Peyer's patch (tissue), 4 donors: ENCODE measurements around the gene WDR7. TPM values are rescaled to one million over a fixed set of nuclear protein-coding genes. Genes with fewer than 3 reads are reported as not detected.

Experiments used
- DNase-seq, 3 donors: peaks; one replicate each; pipeline ENCODE4 v3.0.0-alpha.2; 2017 to 2019
- H3K27ac ChIP-seq, 4 donors: fragments of 200-600 bp; sonication (generic); one replicate each; pipeline ENCODE4 v1.5.1; 2016 to 2019
- H3K27me3 ChIP-seq, 2 donors: fragments of 200-600 bp; sonication (generic); one replicate each; pipeline ENCODE4 v1.5.1; 2019
- H3K36me3 ChIP-seq, 3 donors: fragments of 200-600 bp; sonication (generic); one replicate each; pipeline ENCODE4 v1.5.1; 2016 to 2019
- H3K4me1 ChIP-seq, 4 donors: fragments of 200-600 bp; sonication (generic); one replicate each; pipeline ENCODE4 v1.5.1; 2016 to 2019
- H3K4me3 ChIP-seq, 4 donors: fragments of 200-600 bp; sonication (generic); 1 replicate in 3 of 4; 2 replicates in 1 of 4; pipeline ENCODE4 v1.5.1; 2016 to 2019; ENCODE audit warnings: mild to moderate bottlenecking in 1 of 4
- H3K9me3 ChIP-seq, 4 donors: fragments of 200-600 bp; sonication (generic); one replicate each; pipeline ENCODE4 v1.5.1; 2016 to 2019; ENCODE audit warnings: mild to moderate bottlenecking in 1 of 4
- CTCF ChIP-seq, 6 experiments: fragments of 450-650 bp in 4 of 6; fragments of 200-600 bp in 2 of 6; sonication (generic) in 1 of 6; IDR thresholded peaks; one replicate each; pipeline ENCODE4 v1.5.1; 2017 to 2019; ENCODE audit warnings: antibody characterized with exemption in 6 of 6, mild to moderate bottlenecking in 3 of 6, moderate library complexity in 1 of 6
- POLR2A ChIP-seq, 2 donors: fragments of 450-650 bp; IDR thresholded peaks; one replicate each; pipeline ENCODE4 v1.5.1; 2017; ENCODE audit warnings: antibody characterized with exemption in 2 of 2, mild to moderate bottlenecking in 2 of 2, moderate library complexity in 2 of 2
- total RNA-seq, 4 donors: library from RNA; depleted of rRNA; stranded (reverse); fragments of >200 nt; gene quantifications; one replicate each; pipeline ENCODE4 v1.1.0, GENCODE V29; 2016

Gene WDR7
- total RNA-seq, 4 donors from 2014 or later: 28.0 to 60.2 (median 34.4) TPM

DNA sequence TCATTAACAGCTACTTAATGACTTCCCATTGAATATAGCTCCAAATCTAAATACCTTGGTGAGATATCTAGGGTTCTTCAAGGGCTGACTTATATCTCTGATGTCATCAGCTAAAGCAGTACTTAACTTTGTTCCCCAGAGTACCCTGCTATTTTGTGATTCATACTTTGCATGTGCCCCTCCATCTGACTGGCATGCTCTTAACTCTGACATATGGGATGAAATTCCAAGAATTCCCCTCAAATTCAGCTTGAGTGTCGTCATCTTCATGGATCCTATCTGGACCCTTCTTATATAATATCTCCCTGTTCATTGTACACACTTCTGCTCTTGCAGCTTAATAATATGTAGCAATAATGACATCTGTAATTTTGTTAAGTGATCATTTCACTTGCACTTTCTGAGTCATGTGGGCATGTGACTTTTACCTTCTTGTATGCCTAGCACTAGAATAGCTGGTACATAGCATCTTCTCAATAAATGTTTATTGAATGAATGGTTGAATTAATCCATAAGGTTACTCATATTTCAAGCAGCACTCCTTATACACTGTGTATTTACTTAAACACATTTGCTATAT lies 172.9 kb downstream of the WDR7 start:
- no peaks in the 10 kb centered on the region for H3K27me3 ChIP-seq
- no peak for TF ChIP-seq CTCF (IDR thresholded peaks at IDR 0.05)
- no peak for TF ChIP-seq POLR2A (IDR thresholded peaks at IDR 0.05)
- H3K9me3 ChIP-seq: no peaks in the 10 kb centered on the region
- no peak overlapping the region for H3K27ac ChIP-seq
- no peaks in the 10 kb centered on the region for H3K4me1 ChIP-seq
- H3K36me3 ChIP-seq: no peaks in the 10 kb centered on the region
- DNase-seq: no peak
- no peak overlapping the region for H3K4me3 ChIP-seq

DNA sequence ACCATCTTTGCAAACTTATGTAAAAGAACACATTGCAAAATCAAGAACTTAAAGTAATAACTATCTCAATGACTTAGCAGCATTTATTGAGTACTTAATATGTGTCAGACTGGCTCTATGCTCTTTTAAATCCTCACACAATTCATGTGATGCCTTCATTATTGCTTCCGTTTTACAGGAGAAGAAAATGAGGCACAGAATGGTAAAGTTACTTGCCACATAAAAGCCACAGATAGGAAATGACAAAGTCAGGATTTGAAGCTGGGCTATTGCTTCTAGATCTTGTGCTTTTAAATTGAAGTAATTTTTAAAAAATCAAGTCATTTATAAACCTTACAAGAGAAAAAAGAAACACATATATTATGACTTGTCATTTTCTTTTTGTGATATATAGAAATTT lies 174.2 kb downstream of the WDR7 start:
- no peak for TF ChIP-seq CTCF (IDR thresholded peaks at IDR 0.05)
- no peak for TF ChIP-seq POLR2A (IDR thresholded peaks at IDR 0.05)
- H3K27ac ChIP-seq: no peak overlapping the region
- no peaks in the 10 kb centered on the region for H3K4me1 ChIP-seq
- H3K27me3 ChIP-seq: no peaks in the 10 kb centered on the region
- DNase-seq: no peak
- H3K9me3 ChIP-seq: no peaks in the 10 kb centered on the region
- H3K4me3 ChIP-seq: no peak overlapping the region
- H3K36me3 ChIP-seq: no peaks in the 10 kb centered on the region

- H3K4me3 ChIP-seq: no peak overlapping the region
- no peaks in the 10 kb centered on the region for H3K9me3 ChIP-seq
- H3K27ac ChIP-seq: no peak overlapping the region
- TF ChIP-seq CTCF (IDR thresholded peaks at IDR 0.05) (no peak), POLR2A (IDR thresholded peaks at IDR 0.05) (no peak)
- no peaks in the 10 kb centered on the region for H3K4me1 ChIP-seq
- no peaks in the 10 kb centered on the region for H3K27me3 ChIP-seq
- no peak for DNase-seq
- no peaks in the 10 kb centered on the region for H3K36me3 ChIP-seq
These were observed 174.7 kb downstream of the WDR7 start for GRCh38 chr18:56825878-56826277.

DNA sequence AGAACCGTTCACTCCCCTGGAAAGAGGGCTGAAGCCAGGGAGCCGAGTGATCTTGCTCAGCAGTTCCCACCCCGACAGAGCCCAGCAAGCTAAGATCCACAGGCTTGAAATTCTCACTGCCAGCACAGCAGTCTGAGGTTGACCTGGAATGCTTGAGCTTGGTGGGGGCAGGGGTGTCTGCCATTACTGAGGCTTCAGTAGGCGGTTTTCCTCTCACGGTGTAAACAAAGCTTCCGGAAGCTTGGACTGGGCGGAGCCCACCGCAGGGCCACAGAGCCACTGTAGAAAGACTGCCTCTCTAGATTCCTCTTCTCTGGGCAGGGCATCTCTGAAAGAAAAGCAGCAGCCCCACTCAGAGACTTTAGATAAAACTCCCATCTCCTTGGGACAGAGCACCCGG lies 180.8 kb downstream of the WDR7 start:
- Histone ChIP-seq H3K4me1 (no peaks in the 10 kb centered on the region), H3K4me3 (no peak overlapping the region), H3K27ac (no peak overlapping the region), H3K36me3 (no peaks in the 10 kb centered on the region), H3K9me3 (no peaks in the 10 kb centered on the region), H3K27me3 (no peaks in the 10 kb centered on the region)
- DNase-seq: no peak
- TF ChIP-seq CTCF (IDR thresholded peaks at IDR 0.05) (no peak), POLR2A (IDR thresholded peaks at IDR 0.05) (no peak)

- Histone ChIP-seq H3K36me3 (no peaks in the 10 kb centered on the region), H3K4me1 (no peaks in the 10 kb centered on the region), H3K9me3 (no peaks in the 10 kb centered on the region), H3K27ac (no peak overlapping the region), H3K4me3 (no peak overlapping the region), H3K27me3 (no peaks in the 10 kb centered on the region)
- no peak for DNase-seq
- TF ChIP-seq CTCF (IDR thresholded peaks at IDR 0.05) (no peak), POLR2A (IDR thresholded peaks at IDR 0.05) (no peak)
These were observed 184.2 kb downstream of the WDR7 start for GRCh38 chr18:56835331-56835730.

GRCh38 chr18:56836173-56836572 lies 185.0 kb downstream of the WDR7 start:
- Histone ChIP-seq H3K4me1 (no peaks in the 10 kb centered on the region), H3K27ac (no peak overlapping the region), H3K36me3 (no peaks in the 10 kb centered on the region), H3K27me3 (no peaks in the 10 kb centered on the region), H3K4me3 (no peak overlapping the region), H3K9me3 (no peaks in the 10 kb centered on the region)
- TF ChIP-seq CTCF (IDR thresholded peaks at IDR 0.05) (no peak), POLR2A (IDR thresholded peaks at IDR 0.05) (no peak)
- DNase-seq: no peak
